HG02610 (cell line): ENCODE results near the gene CALN1.

ENCODE experiments used
- ATAC-seq: cut with Tn5 transposase; IDR thresholded peaks from one replicate; pipeline ENCODE4 v1.9.1; 2021; ENCODE audit warnings: mild to moderate bottlenecking, moderate library complexity; ENCODE audit not compliant: unreplicated experiment

CALN1 gene

GRCh38 chr7:72196176-72196575, 216.0 kb downstream of the CALN1 start:
- no peak for ATAC-seq

GRCh38 chr7:72190919-72191318, 221.2 kb downstream of the CALN1 start:
- no peak for ATAC-seq

- ATAC-seq: no peak
These were observed 222.0 kb downstream of the CALN1 start for GRCh38 chr7:72190146-72190545.

GRCh38 chr7:72187179-72187578, 225.0 kb downstream of the CALN1 start:
- no peak for ATAC-seq

- ATAC-seq: no peak
These were observed 228.3 kb downstream of the CALN1 start for GRCh38 chr7:72183835-72184234.

GRCh38 chr7:72182036-72182435, 230.1 kb downstream of the CALN1 start:
- no peak for ATAC-seq

- no peak for ATAC-seq
These were observed 235.3 kb downstream of the CALN1 start for GRCh38 chr7:72176875-72177274.

- no peak for ATAC-seq
These were observed 241.7 kb downstream of the CALN1 start for GRCh38 chr7:72170475-72170874.

- ATAC-seq: no peak
These were observed 248.9 kb downstream of the CALN1 start for GRCh38 chr7:72163271-72163670.

- ATAC-seq: no peak
These were observed 250.6 kb downstream of the CALN1 start for GRCh38 chr7:72161534-72161933.

GRCh38 chr7:72159911-72160310, 252.2 kb downstream of the CALN1 start:
- ATAC-seq: no peak

GRCh38 chr7:72156671-72157070, 255.5 kb downstream of the CALN1 start:
- ATAC-seq: no peak

GRCh38 chr7:72153132-72153512, 259.0 kb downstream of the CALN1 start:
- ATAC-seq: no peak

- ATAC-seq: no peak
These were observed 259.7 kb downstream of the CALN1 start for GRCh38 chr7:72152161-72153131.

GRCh38 chr7:72140566-72140965, 271.6 kb downstream of the CALN1 start:
- no peak for ATAC-seq

- ATAC-seq: no peak
These were observed 285.0 kb downstream of the CALN1 start for GRCh38 chr7:72127136-72127535.

GRCh38 chr7:72123913-72124312, 288.2 kb downstream of the CALN1 start:
- no peak for ATAC-seq

- ATAC-seq: no peak
These were observed 293.8 kb downstream of the CALN1 start for GRCh38 chr7:72118366-72118765.

GRCh38 chr7:72114129-72114528, 298.0 kb downstream of the CALN1 start:
- ATAC-seq: no peak

- no peak for ATAC-seq
These were observed 299.1 kb downstream of the CALN1 start for GRCh38 chr7:72112992-72113391.

GRCh38 chr7:72112530-72112929, 299.6 kb downstream of the CALN1 start:
- ATAC-seq: no peak

- no peak for ATAC-seq
These were observed 301.1 kb downstream of the CALN1 start for GRCh38 chr7:72111086-72111485.

GRCh38 chr7:72109566-72109965, 302.6 kb downstream of the CALN1 start:
- ATAC-seq: no peak
